ENCODE measurements around the gene CAMLG. TPM values are rescaled to one million over a fixed set of nuclear protein-coding genes. Genes with fewer than 3 reads are reported as not detected.

Gene CAMLG
- total and polyA plus RNA-seq, 2 of the 13 experiments (the other 11 are each of a cell fraction or from before 2014, with no cell fraction given) = 14.2 to 19.8 TPM

DNA sequence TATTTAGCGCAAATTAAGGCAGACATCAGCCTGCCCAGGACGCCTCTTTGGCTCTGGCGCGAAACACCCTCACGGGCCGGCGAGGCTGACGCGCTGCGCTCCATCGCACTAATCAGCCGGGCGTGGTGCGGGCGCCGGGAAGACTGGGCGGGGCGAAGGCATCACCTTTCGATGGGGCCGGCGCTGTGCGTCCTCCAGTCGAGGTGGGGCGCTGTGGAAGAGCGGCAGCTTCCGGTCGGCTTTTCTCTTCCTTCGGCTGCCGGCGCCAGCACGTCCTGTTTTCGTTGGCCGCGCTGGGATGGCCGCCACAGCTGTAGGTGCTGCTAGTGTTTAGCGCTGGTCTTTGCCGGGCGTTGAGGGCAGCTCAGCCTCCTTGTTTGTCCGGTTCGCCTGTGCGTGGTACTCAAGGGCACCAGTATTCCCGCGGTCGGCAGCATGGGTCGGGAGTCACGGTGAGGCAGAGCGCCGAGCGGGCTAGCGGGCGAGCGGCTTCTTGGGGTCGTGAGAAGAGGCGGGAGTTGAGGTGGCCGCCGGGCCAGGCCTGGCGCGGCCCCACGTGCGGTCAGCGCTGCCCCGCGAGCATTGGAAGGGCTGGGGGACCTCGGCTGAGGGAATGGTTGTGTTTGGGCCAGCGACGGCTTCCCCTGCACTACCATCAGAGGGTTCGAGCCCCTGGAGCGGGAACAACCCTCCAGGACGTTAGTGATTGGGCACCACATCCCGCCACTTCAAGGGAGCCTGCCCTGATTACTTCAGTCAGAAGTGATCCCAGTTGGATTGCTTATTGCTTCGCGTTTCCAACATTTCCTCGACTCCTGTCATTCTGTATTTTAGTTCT, 20.4 kb downstream of the CAMLG start, which contains the start of gene DDX46 (continued):
- TF ChIP-seq EP300 (IDR thresholded peaks at IDR 0.05; ENCODE audit: low read depth in 2 of 2, low read length in 2 of 2) = 0 out of 4 replicates have a peak, but pooled peaks of 1 of the 2 experiments have one; percentile 7
- no peak; the same call in 1 of the 2 replicates for TF ChIP-seq EP300 (CRISPR knock-in tag; IDR thresholded peaks at IDR 0.05; ENCODE audit: borderline replicate concordance)
- TF ChIP-seq HOXA5 (CRISPR knock-in tag; IDR thresholded peaks at IDR 0.05) = peak; percentile 91
- TF ChIP-seq, protein P1, sequence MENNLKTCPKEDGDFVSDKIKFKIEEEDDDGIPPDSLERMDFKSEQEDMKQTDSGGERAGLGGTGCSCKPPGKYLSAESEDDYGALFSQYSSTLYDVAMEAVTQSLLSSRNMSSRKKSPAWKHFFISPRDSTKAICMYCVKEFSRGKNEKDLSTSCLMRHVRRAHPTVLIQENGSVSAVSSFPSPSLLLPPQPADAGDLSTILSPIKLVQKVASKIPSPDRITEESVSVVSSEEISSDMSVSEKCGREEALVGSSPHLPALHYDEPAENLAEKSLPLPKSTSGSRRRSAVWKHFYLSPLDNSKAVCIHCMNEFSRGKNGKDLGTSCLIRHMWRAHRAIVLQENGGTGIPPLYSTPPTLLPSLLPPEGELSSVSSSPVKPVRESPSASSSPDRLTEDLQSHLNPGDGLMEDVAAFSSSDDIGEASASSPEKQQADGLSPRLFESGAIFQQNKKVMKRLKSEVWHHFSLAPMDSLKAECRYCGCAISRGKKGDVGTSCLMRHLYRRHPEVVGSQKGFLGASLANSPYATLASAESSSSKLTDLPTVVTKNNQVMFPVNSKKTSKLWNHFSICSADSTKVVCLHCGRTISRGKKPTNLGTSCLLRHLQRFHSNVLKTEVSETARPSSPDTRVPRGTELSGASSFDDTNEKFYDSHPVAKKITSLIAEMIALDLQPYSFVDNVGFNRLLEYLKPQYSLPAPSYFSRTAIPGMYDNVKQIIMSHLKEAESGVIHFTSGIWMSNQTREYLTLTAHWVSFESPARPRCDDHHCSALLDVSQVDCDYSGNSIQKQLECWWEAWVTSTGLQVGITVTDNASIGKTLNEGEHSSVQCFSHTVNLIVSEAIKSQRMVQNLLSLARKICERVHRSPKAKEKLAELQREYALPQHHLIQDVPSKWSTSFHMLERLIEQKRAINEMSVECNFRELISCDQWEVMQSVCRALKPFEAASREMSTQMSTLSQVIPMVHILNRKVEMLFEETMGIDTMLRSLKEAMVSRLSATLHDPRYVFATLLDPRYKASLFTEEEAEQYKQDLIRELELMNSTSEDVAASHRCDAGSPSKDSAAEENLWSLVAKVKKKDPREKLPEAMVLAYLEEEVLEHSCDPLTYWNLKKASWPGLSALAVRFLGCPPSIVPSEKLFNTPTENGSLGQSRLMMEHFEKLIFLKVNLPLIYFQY (CRISPR knock-in tag; IDR thresholded peaks at IDR 0.05; ENCODE audit: borderline replicate concordance) = peak; percentile 75
- TF ChIP-seq TAF15 (IDR thresholded peaks at IDR 0.05; ENCODE audit: low read depth, low read length, poor library complexity, severe bottlenecking) = no peak
- TF ChIP-seq SMARCC2 (IDR thresholded peaks at IDR 0.05) = no peak
- TF ChIP-seq GABPB1 (CRISPR knock-in tag; IDR thresholded peaks at IDR 0.05) = peak; percentile 100
- TF ChIP-seq SMC3 (IDR thresholded peaks at IDR 0.05; ENCODE audit: low read length) = no peak
- peak; percentile 70; the same call in 1 of the 2 replicates for TF ChIP-seq ARHGAP35 (CRISPR knock-in tag; IDR thresholded peaks at IDR 0.05; ENCODE audit: borderline replicate concordance)
- peak; percentile 94 for TF ChIP-seq ZNF605 (CRISPR knock-in tag; IDR thresholded peaks at IDR 0.05)
- peak; percentile 81 for TF ChIP-seq TEAD3 (CRISPR knock-in tag; optimal IDR thresholded peaks at IDR 0.05; ENCODE audit: borderline replicate concordance)
- TF ChIP-seq ERF (CRISPR knock-in tag; IDR thresholded peaks at IDR 0.05) = peak; percentile 96
- TF ChIP-seq, protein P2, sequence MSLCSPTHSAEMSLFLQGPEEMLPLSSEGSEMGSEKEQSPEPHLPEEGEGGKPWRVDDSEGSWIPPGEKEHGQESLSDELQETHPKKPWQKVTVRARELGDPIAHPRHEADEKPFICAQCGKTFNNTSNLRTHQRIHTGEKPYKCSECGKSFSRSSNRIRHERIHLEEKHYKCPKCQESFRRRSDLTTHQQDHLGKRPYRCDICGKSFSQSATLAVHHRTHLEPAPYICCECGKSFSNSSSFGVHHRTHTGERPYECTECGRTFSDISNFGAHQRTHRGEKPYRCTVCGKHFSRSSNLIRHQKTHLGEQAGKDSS (CRISPR knock-in tag; IDR thresholded peaks at IDR 0.05; ENCODE audit: borderline replicate concordance, low read depth) = peak; percentile 83; the same call in 1 of the 2 replicates
- peak; percentile 67; the same call in 1 of the 2 replicates for TF ChIP-seq ZNF124 (CRISPR knock-in tag; IDR thresholded peaks at IDR 0.05)
- peak; percentile 90; the same call in 1 of the 2 replicates for TF ChIP-seq ZNF383 (CRISPR knock-in tag; IDR thresholded peaks at IDR 0.05; ENCODE audit: borderline replicate concordance)
- no peak for TF ChIP-seq TCF7L2 (IDR thresholded peaks at IDR 0.05; ENCODE audit: low read depth, low read length)
- no peak for TF ChIP-seq REXO4 (CRISPR knock-in tag; IDR thresholded peaks at IDR 0.05; ENCODE audit: borderline replicate concordance)
- peak; percentile 83 for TF ChIP-seq SIX4 (CRISPR knock-in tag; IDR thresholded peaks at IDR 0.05)
- TF ChIP-seq, protein P3, sequence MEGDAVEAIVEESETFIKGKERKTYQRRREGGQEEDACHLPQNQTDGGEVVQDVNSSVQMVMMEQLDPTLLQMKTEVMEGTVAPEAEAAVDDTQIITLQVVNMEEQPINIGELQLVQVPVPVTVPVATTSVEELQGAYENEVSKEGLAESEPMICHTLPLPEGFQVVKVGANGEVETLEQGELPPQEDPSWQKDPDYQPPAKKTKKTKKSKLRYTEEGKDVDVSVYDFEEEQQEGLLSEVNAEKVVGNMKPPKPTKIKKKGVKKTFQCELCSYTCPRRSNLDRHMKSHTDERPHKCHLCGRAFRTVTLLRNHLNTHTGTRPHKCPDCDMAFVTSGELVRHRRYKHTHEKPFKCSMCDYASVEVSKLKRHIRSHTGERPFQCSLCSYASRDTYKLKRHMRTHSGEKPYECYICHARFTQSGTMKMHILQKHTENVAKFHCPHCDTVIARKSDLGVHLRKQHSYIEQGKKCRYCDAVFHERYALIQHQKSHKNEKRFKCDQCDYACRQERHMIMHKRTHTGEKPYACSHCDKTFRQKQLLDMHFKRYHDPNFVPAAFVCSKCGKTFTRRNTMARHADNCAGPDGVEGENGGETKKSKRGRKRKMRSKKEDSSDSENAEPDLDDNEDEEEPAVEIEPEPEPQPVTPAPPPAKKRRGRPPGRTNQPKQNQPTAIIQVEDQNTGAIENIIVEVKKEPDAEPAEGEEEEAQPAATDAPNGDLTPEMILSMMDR (CRISPR knock-in tag; IDR thresholded peaks at IDR 0.05) = peak; percentile 98
- TF ChIP-seq NCOA1 (CRISPR knock-in tag; IDR thresholded peaks at IDR 0.05) = no peak
- TF ChIP-seq DNMT1 (CRISPR knock-in tag; IDR thresholded peaks at IDR 0.05) = no peak
- no peak for TF ChIP-seq ZNF629 (CRISPR knock-in tag; conservative IDR thresholded peaks at IDR 0.05)
- TF ChIP-seq MTF2 (CRISPR knock-in tag; IDR thresholded peaks at IDR 0.05; ENCODE audit: borderline replicate concordance) = no peak
- TF ChIP-seq ZNF3 (CRISPR knock-in tag; IDR thresholded peaks at IDR 0.05) = no peak
- no peak for TF ChIP-seq JDP2 (CRISPR knock-in tag; IDR thresholded peaks at IDR 0.05; ENCODE audit: borderline replicate concordance)
